Stimulated activated CD8-positive, alpha-beta memory T cell treated with anti-CD3 and anti-CD28 coated beads, Interleukin-4, amount 100 ng/mL, for 4 hours (primary cell): ENCODE measurements around the gene FOXP2.
"Not testable (repeated sequence)": the region's sequence is repeated elsewhere in the genome, so short reads cannot be mapped to it uniquely, and the experiment has no call there.

Experiments
- DNase-seq, 2 donors: peaks; one replicate each; pipeline ENCODE4 v3.0.0-alpha.2; 2020; ENCODE audit warnings: low read depth in 2 of 2, low spot score in 1 of 2

FOXP2 gene

DNA sequence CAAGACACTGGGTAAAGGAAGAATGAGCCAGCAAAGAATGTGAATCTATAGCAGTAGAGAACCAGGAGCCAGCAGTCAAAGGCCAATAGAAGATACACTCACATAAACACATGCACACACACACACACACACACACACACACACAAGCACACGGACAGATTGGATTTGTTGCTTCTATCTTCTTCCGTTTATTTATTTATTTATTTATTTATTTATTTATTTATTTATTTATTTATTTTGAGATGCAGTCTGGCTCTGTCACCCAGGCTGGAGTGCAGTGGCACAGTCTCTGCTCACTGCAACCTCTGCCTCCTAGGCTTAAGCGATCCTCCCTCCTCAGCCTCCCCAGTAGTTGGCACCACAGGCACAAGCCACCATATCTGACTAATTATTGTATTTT, 166.3 kb downstream of the FOXP2 start:
- DNase-seq, result not testable (repeated sequence)

- DNase-seq, result no peak
These were observed 173.9 kb downstream of the FOXP2 start for GRCh38 chr7:114588506-114588905.

- DNase-seq, result no peak
These were observed 174.8 kb downstream of the FOXP2 start for GRCh38 chr7:114589436-114589835.

- DNase-seq, result no peak
These were observed 175.7 kb downstream of the FOXP2 start for GRCh38 chr7:114590298-114590697.

DNA sequence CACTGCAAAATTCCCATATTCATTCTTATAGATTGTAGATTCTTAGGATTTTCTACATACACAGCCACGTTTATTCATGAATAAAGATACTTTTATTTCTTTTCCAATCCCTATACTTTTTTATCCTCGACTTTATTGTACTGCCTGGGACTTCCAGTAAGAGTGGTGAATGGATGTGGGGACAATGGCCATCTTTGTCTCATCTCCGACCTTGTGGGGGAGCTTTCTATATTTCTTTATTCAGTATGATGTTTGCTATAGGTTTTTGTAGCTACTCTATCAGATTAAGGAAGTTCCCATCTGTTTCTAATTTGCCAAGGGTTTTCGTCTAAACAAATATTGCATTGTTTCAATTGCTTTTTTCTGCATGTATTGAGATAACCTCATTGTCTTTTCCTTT, 184.3 kb downstream of the FOXP2 start:
- no peak for DNase-seq

DNA sequence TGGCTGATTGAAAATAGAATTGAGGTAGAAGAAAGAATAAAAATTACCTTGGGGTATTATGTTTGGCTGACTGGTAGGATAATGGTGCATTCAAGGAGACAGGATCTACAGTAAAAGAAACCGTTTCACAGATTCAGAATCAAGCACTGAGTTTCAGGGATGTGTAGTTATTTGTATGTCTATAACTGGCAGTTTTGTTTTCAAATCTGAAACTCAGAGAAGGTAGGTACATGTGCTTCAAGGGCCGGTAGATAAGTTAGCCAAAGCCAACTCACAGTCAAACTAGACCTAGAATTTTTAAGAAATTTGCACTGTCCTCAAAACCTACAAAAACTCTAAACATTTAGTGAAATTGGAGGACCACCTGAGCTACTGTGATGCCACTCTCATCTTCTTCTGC, 191.5 kb downstream of the FOXP2 start:
- DNase-seq, result no peak

DNA sequence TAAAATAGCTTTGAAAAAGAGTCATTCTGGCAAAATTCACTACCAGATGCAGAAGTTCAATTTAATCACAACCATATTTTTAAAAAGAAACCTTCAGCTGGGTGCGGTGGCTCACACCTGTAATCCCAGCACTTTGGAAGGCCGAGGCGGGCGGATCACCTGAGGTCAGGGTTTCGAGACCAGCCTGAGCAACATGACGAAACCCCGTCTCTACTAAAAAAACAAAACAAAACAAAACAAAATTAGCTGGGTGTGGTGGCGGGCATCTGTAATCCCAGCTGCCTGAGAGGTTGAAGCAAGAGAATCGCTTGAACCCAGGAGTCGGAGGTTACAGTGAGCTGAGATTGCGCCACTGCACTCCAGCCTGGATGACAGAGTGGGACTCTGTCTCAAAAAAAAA, 194.2 kb downstream of the FOXP2 start:
- DNase-seq, result not testable (repeated sequence)

DNA sequence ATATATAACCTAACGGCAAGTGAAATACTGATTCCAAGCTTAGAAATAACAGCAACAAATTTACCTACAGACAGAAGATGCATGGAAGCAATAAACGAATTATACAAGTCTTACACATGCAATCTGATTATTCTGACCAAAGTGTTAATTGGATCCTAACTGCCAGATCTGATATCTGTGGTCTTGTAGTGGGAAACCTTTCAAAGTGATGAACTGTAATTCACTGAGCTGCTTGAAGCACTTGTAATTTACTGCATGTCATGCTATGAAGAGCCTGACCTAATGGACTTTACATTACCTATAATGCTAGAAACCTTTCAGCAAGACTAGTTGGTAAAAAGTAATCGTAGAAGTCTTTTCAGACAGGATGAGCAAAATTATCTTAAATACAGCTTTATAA, 205.6 kb downstream of the FOXP2 start:
- no peak for DNase-seq

DNA sequence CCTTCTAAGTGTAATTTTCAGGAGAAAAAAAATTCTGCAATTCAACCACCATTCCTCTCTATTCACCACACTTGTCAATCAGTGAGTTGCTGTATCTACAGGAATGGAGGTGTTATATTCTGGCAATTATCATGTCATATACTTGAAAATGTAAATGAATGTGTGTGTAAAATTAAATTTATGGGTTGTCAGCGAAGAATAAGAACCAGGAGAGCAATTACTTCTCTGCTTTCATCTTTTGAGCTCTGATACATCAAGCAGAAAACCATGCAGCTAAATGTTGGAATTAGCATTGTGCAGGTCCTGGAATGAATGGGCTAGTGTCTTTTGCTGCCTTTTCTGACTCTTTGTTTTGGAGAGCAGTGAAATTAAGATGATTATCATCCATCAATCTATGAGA, 207.6 kb downstream of the FOXP2 start:
- DNase-seq, result no peak

GRCh38 chr7:114623146-114623545, 208.5 kb downstream of the FOXP2 start:
- no peak for DNase-seq

DNA sequence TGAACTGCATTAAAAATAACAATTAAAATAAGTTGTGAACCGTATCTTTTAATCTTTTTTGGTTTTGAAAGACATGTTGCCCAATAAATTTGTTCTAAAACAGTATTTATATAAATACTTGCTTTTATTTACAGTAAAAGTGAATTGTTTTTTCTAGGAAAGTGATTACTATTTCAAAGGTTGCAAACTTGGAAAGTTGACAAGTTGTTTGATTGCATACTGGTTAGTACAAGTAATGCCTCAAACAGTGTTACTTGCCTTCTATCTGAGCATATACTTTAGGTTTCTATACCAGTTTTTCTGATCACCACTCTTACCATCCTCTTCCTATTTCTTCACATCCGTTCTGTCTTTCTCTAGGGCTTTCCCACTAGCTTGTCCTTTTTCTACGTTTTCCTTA, 212.6 kb downstream of the FOXP2 start:
- DNase-seq, result no peak

GRCh38 chr7:114628362-114628761, 213.7 kb downstream of the FOXP2 start:
- no peak for DNase-seq

GRCh38 chr7:114629762-114630161, 215.1 kb downstream of the FOXP2 start:
- DNase-seq, result no peak

GRCh38 chr7:114630201-114630990, 215.8 kb downstream of the FOXP2 start:
- no peak for DNase-seq

DNA sequence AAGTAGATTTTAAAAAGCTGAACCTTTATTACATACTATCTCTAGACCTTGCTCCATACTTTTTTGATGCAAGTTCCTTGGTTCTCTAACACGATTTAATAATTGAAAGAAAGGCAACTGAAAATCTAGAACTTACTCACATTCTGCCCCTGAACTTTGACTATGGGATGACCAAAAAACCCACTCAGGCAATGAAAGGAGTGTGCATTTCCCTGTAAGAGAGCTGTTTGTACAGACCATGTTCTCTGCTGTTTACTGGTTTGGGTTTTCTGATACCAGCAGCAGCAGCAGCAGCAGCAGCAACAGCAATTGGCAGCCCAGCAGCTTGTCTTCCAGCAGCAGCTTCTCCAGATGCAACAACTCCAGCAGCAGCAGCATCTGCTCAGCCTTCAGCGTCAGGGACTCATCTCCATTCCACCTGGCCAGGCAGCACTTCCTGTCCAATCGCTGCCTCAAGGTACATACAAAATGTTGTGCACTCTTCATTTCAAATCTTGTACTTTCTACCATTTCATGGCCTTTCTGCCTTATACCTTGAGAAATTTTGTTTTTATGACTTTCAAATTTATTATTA, 216.7 kb downstream of the FOXP2 start:
- no peak for DNase-seq

DNA sequence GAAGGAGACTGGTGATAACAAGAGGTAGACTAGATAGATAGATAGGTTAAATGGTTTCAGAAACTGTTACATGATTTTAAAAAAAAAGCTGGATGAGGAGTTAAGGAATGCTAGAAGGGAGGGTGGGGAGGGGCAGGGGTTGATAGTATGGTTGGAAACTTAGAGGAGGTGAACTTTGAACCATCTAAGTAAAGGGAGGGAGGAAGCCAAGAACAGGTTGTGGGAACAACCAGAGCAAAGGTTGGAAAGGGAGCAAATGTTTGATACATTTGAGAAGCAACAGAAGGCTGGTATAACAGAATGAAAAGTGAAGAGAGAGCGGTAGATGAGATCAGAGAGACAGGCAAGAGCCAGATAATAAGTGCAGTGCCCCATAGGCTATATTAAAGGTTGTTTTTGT, 224.8 kb downstream of the FOXP2 start:
- no peak for DNase-seq

- DNase-seq, result no peak
These were observed 229.8 kb downstream of the FOXP2 start for GRCh38 chr7:114644455-114644854.

- DNase-seq, result no peak
These were observed 230.8 kb downstream of the FOXP2 start for GRCh38 chr7:114645451-114645850.

DNA sequence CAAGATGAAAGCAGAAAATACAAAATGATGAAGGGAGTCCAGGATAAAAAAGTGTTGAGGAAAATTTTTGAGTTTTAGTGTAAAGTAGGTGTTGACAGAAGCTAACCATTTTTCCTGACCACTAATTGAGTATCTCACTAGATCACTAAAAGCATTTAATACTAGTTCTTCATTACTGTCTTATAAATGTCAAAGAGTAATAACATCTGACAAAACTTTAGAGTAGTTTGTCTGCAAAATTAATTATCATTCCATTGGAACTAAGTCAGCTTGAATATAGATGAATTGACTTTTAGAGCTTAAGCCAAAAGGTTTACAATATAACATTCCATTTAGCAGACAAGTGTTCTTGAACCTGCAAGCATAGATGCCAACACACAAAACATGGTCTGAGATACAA, 232.9 kb downstream of the FOXP2 start:
- no peak for DNase-seq

- DNase-seq, result no peak
These were observed 233.5 kb downstream of the FOXP2 start for GRCh38 chr7:114648117-114648516.

- no peak for DNase-seq
These were observed 234.1 kb downstream of the FOXP2 start for GRCh38 chr7:114648680-114649079.

DNA sequence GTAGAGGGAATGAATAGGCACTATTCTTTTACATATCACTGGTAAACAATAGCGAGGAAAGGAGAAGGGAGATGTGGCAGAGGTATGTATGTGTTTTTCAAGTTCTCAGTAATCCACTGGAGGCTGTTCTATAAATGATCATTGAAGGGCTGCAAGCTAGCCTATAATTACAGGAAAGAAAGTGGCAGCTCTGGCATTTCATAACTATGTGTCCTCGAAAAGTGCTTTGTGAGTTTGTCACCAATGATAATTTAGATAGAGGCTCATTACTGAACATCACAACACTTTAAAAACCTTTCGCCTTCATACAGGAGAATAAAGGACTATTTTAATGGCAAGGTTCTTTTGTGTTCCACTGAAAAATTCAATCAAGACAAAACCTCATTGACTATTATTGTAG, 235.1 kb downstream of the FOXP2 start:
- no peak for DNase-seq

DNA sequence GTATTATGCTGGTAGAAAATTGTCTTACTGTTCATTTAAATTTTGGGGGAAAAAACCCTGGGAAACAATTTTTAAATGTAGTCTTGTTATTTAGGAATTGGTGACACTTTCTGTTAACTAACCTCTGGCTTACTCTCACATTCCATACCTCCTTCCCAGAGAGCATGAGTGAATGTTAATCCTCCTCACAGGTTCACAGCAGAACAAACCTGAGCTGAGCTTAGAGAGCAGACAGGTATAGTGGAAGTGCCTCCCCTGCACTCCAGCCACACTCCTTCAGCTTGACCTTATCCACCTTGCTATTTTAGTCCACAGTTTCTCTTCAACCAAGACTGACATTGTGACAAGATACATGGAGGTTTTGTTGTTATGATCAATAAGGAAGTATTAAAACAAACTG, 235.9 kb downstream of the FOXP2 start:
- DNase-seq, result no peak
